Urinary bladder (tissue), 4 donors: ENCODE measurements around the gene PRKAR2B. TPM values are rescaled to one million over a fixed set of nuclear protein-coding genes. Genes with fewer than 3 reads are reported as not detected.
"Not testable (repeated sequence)": the region's sequence is repeated elsewhere in the genome, so short reads cannot be mapped to it uniquely, and the experiment has no call there.

Experiments used
- DNase-seq: peaks from one replicate; pipeline ENCODE4 v3.0.0-alpha.2; 2015; ENCODE audit errors: extremely low spot score
- H3K27ac ChIP-seq: one replicate; pipeline ENCODE4 v1.5.1; 2013; ENCODE audit warnings: low read depth, mild to moderate bottlenecking, moderate library complexity
- H3K36me3 ChIP-seq: one replicate; pipeline ENCODE4 v1.6.1; 2013; ENCODE audit warnings: mild to moderate bottlenecking, moderate library complexity; ENCODE audit not compliant: insufficient read depth
- H3K4me1 ChIP-seq: one replicate; pipeline ENCODE4 v1.6.1; 2013; ENCODE audit warnings: mild to moderate bottlenecking, moderate library complexity; ENCODE audit not compliant: insufficient read depth
- H3K4me3 ChIP-seq: one replicate; pipeline ENCODE4 v1.5.1; 2013; ENCODE audit warnings: low read depth, low read length
- WGBS: extraction: QIAGEN DNeasy Blood & Tissue Kit; methylation state at CpG from one replicate; pipeline ENCODE4 v1.1.7; 2013; 5-methylcytosine and 5-hydroxymethylcytosine counted together
- polyA plus RNA-seq: library from polyadenylated mRNA; stranded (reverse); fragments of 200-250 nt; gene quantifications from one replicate; pipeline ENCODE4 v1.2.3, GENCODE V29; 2013
- total RNA-seq: library from RNA; depleted of rRNA; stranded (reverse); fragments of >200 nt; gene quantifications from one replicate; pipeline ENCODE4 v1.2.3, GENCODE V29; 2014
- donor health status: healthy with polysubstance abuse.
- donor health status: healthy.

The PRKAR2B gene
- total and polyA plus RNA-seq, 2 donors: 42.8 to 60.1 TPM

GRCh38 chr7:107089627-107090026 lies 45.1 kb downstream of the PRKAR2B start:
- no peak for DNase-seq
- H3K4me1 ChIP-seq: no peaks in the 10 kb centered on the region
- no peak overlapping the region for H3K27ac ChIP-seq
- H3K36me3 ChIP-seq: no peaks in the 10 kb centered on the region
- no peak overlapping the region for H3K4me3 ChIP-seq

GRCh38 chr7:107090457-107090856 lies 46.0 kb downstream of the PRKAR2B start:
- DNase-seq: no peak
- H3K27ac ChIP-seq: no peak overlapping the region
- WGBS: 26% methylated on average over 2 of the region's 2 CpGs
- no peaks in the 10 kb centered on the region for H3K36me3 ChIP-seq
- no peaks in the 10 kb centered on the region for H3K4me1 ChIP-seq
- H3K4me3 ChIP-seq: no peak overlapping the region

GRCh38 chr7:107091306-107091705 lies 46.8 kb downstream of the PRKAR2B start:
- 66% methylated on average over 2 of the region's 2 CpGs for WGBS
- Histone ChIP-seq H3K27ac (no peak overlapping the region), H3K4me1 (no peaks in the 10 kb centered on the region), H3K4me3 (no peak overlapping the region), H3K36me3 (no peaks in the 10 kb centered on the region)
- no peak for DNase-seq

GRCh38 chr7:107093671-107094070 lies 49.2 kb downstream of the PRKAR2B start:
- 93% methylated on average over 5 of the region's 5 CpGs for WGBS

GRCh38 chr7:107099154-107099553 lies 54.6 kb downstream of the PRKAR2B start:
- 98% methylated on average over 12 of the region's 12 CpGs for WGBS
- not testable (repeated sequence) for H3K36me3 ChIP-seq, H3K27ac ChIP-seq

More at GRCh38 chr7:107093671-107094070, 49.2 kb downstream of the PRKAR2B start:
- not testable (repeated sequence) for H3K4me3 ChIP-seq, H3K36me3 ChIP-seq, DNase-seq, H3K4me1 ChIP-seq, H3K27ac ChIP-seq

GRCh38 chr7:107100824-107101223 lies 56.3 kb downstream of the PRKAR2B start:
- no peaks in the 10 kb centered on the region for H3K4me1 ChIP-seq
- WGBS: 76% methylated on average over 1 of the region's 1 CpG
- no peak overlapping the region for H3K4me3 ChIP-seq
- no peaks in the 10 kb centered on the region for H3K36me3 ChIP-seq
- H3K27ac ChIP-seq: no peak overlapping the region
- no peak for DNase-seq

More at GRCh38 chr7:107099154-107099553, 54.6 kb downstream of the PRKAR2B start:
- DNase-seq, H3K4me1 ChIP-seq, H3K4me3 ChIP-seq: not testable (repeated sequence)

- WGBS: 77% methylated on average over 4 of the region's 4 CpGs
- Histone ChIP-seq H3K36me3 (no peaks in the 10 kb centered on the region), H3K4me3 (no peak overlapping the region), H3K27ac (no peak overlapping the region), H3K4me1 (no peaks in the 10 kb centered on the region)
- no peak for DNase-seq
Observed at GRCh38 chr7:107103369-107103768, 58.9 kb downstream of the PRKAR2B start.

GRCh38 chr7:107104801-107105200 lies 60.3 kb downstream of the PRKAR2B start:
- Histone ChIP-seq H3K27ac (no peak overlapping the region), H3K4me1 (no peaks in the 10 kb centered on the region), H3K4me3 (no peak overlapping the region), H3K36me3 (no peaks in the 10 kb centered on the region)
- no peak for DNase-seq
- WGBS: 89% methylated on average over 4 of the region's 4 CpGs

- Histone ChIP-seq H3K4me3 (no peak overlapping the region), H3K4me1 (no peaks in the 10 kb centered on the region), H3K27ac (no peak overlapping the region), H3K36me3 (no peaks in the 10 kb centered on the region)
- 85% methylated on average over 4 of the region's 4 CpGs for WGBS
- DNase-seq: no peak
Observed at GRCh38 chr7:107105591-107106245, 61.2 kb downstream of the PRKAR2B start.

- H3K36me3 ChIP-seq: no peaks in the 10 kb centered on the region
- no peak for DNase-seq
- no peaks in the 10 kb centered on the region for H3K4me1 ChIP-seq
- no peak overlapping the region for H3K27ac ChIP-seq
- no peak overlapping the region for H3K4me3 ChIP-seq
Observed at GRCh38 chr7:107108793-107109371, 64.4 kb downstream of the PRKAR2B start.

GRCh38 chr7:107109955-107110354 lies 65.5 kb downstream of the PRKAR2B start:
- WGBS: 97% methylated on average over 4 of the region's 4 CpGs
- no peaks in the 10 kb centered on the region for H3K36me3 ChIP-seq
- H3K4me3 ChIP-seq: no peak overlapping the region
- no peak for DNase-seq
- H3K4me1 ChIP-seq: no peaks in the 10 kb centered on the region
- no peak overlapping the region for H3K27ac ChIP-seq

GRCh38 chr7:107111196-107111595 lies 66.7 kb downstream of the PRKAR2B start:
- 97% methylated on average over 1 of the region's 1 CpG for WGBS
- H3K27ac ChIP-seq: no peak overlapping the region
- no peak overlapping the region for H3K4me3 ChIP-seq
- no peak for DNase-seq
- no peaks in the 10 kb centered on the region for H3K36me3 ChIP-seq
- no peaks in the 10 kb centered on the region for H3K4me1 ChIP-seq

- H3K27ac ChIP-seq: no peak overlapping the region
- DNase-seq: no peak
- no peaks in the 10 kb centered on the region for H3K36me3 ChIP-seq
- no peaks in the 10 kb centered on the region for H3K4me1 ChIP-seq
- H3K4me3 ChIP-seq: no peak overlapping the region
- WGBS: 74% methylated on average over 5 of the region's 5 CpGs
Observed at GRCh38 chr7:107113866-107114265, 69.4 kb downstream of the PRKAR2B start.

- H3K27ac ChIP-seq: no peak overlapping the region
- H3K4me1 ChIP-seq: no peaks in the 10 kb centered on the region
- WGBS: 62% methylated on average over 3 of the region's 3 CpGs
- H3K36me3 ChIP-seq: no peaks in the 10 kb centered on the region
- no peak overlapping the region for H3K4me3 ChIP-seq
- no peak for DNase-seq
Observed at GRCh38 chr7:107115114-107115513, 70.6 kb downstream of the PRKAR2B start.
